HCT116 (cell line): ENCODE results near the gene GAS2. TPM values are rescaled to one million over a fixed set of nuclear protein-coding genes. Genes with fewer than 3 reads are reported as not detected.

Experiments used
- ATAC-seq: fragments of 200-7000 bp; cut with Tn5 transposase; 2 replicates; pipeline ENCODE4 v1.9.1; 2020; ENCODE audit warnings: mild to moderate bottlenecking, moderate library complexity
- Bru-seq: library from RNA; stranded (reverse); fragments of 400-500 nt; gene quantifications from one replicate; lab custom pipeline; 2021; lab: Mats Ljungman, UMichigan
- BruChase-seq, 2 experiments: library from RNA; stranded (reverse); fragments of 400-500 nt; gene quantifications; one replicate each; lab custom pipeline; 2021; lab: Mats Ljungman, UMichigan
- BruUV-seq: library from RNA; stranded (reverse); fragments of 400-500 nt; replicated peaks from 2 replicates; lab custom pipeline; 2021; lab: Mats Ljungman, UMichigan
- CTCF ChIA-PET: fragments of 300-600 bp; sonication (Branson Sonifier 250); formaldehyde crosslinking; loops from one replicate; lab custom pipeline; 2021; ENCODE audit warnings: antibody characterized with exemption; lab: Charles Lee
- POLR2A ChIA-PET: fragments of 300-600, 350-600 bp; sonication (Branson Sonifier 250); formaldehyde crosslinking; loops from one replicate; lab custom pipeline; 2021; ENCODE audit warnings: antibody characterized with exemption; lab: Charles Lee
- RAD21 ChIA-PET, 2 experiments: fragments of 300-600 bp; sonication (Branson Sonifier 250); formaldehyde crosslinking; loops; one replicate each; lab custom pipeline; 2023; ENCODE audit warnings: low total read pairs in 2 of 2; ENCODE audit not compliant: uncharacterized antibody in 2 of 2, unreplicated experiment in 2 of 2, low non-redundant PET in 1 of 2; lab: Charles Lee
- DNase-seq: peaks from one replicate; pipeline ENCODE4 v3.0.0-alpha.2; 2010; ENCODE audit warnings: low read depth, low spot score
- H2AFZ ChIP-seq: fragments of 200-600 bp; shearing (Covaris generic), sonication (generic); 2 replicates; pipeline ENCODE4 v1.6.1; 2017; ENCODE audit warnings: low read depth, mixed run types, mixed read lengths, antibody characterized with exemption, low read length; ENCODE audit not compliant: poor library complexity, severe bottlenecking
- H3K27ac ChIP-seq: 2 replicates; pipeline ENCODE4 v1.5.1; 2012; ENCODE audit warnings: low read depth, low read length
- H3K27me3 ChIP-seq: fragments of 200-600 bp; sonication (generic); 2 replicates; pipeline ENCODE4 v1.6.1; 2016; ENCODE audit warnings: mixed run types, low read length, mixed read lengths; ENCODE audit not compliant: insufficient read depth
- H3K36me3 ChIP-seq, 2 experiments: fragments of 200-500 bp in 1 of 2; fragments of 200-600 bp in 1 of 2; sonication (Bioruptor generic) in 1 of 2; sonication (generic) in 1 of 2; 2 replicates each; pipeline versions ENCODE4 v1.5.1 to v1.6.1; 2014 to 2016; ENCODE audit warnings: low read length in 2 of 2, inconsistent platforms in 1 of 2, mixed read lengths in 1 of 2, mixed run types in 1 of 2; ENCODE audit not compliant: insufficient read depth in 2 of 2, control insufficient read depth in 1 of 2
- H3K4me1 ChIP-seq, 2 experiments: fragments of 200-600 bp in 1 of 2; sonication (generic) in 1 of 2; 2 replicates each; pipeline versions ENCODE4 v1.5.1 to v1.6.1; 2012 to 2017; ENCODE audit warnings: low read length in 2 of 2, inconsistent platforms in 1 of 2, mild to moderate bottlenecking in 1 of 2, mixed read lengths in 1 of 2, mixed run types in 1 of 2, moderate library complexity in 1 of 2; ENCODE audit not compliant: insufficient read depth in 2 of 2, control insufficient read depth in 1 of 2
- H3K4me2 ChIP-seq: fragments of 200-600 bp; sonication (generic); 2 replicates; pipeline ENCODE4 v1.6.1; 2017; ENCODE audit warnings: mixed run types, low read length, mixed read lengths
- H3K4me3 ChIP-seq, 2 experiments: fragments of 200-600 bp in 1 of 2; sonication (generic) in 1 of 2; replicated peaks in 1 of 2; 2 replicates each; pipeline ENCODE4 v1.5.1; 2011 to 2016; ENCODE audit warnings: low read length in 2 of 2, control low read depth in 1 of 2, low read depth in 1 of 2, mild to moderate bottlenecking in 1 of 2, mixed read lengths in 1 of 2, mixed run types in 1 of 2
- H3K79me2 ChIP-seq: fragments of 200-600 bp; sonication (generic); 2 replicates; pipeline ENCODE4 v1.6.1; 2017; ENCODE audit warnings: mild to moderate bottlenecking, mixed run types, low read length, moderate library complexity, mixed read lengths; ENCODE audit not compliant: insufficient read depth
- H3K9ac ChIP-seq: fragments of 200-600 bp; sonication (generic); 2 replicates; pipeline ENCODE4 v1.6.1; 2016; ENCODE audit warnings: low read length, mixed read lengths
- H3K9me2 ChIP-seq: fragments of 200-600 bp; sonication (generic), shearing (Covaris generic); 2 replicates; pipeline ENCODE4 v1.6.1; 2017; ENCODE audit warnings: mixed run types, mild to moderate bottlenecking, moderate library complexity; ENCODE audit not compliant: insufficient read depth
- H3K9me3 ChIP-seq, 2 experiments: fragments of 200-500 bp in 1 of 2; fragments of 200-600 bp in 1 of 2; sonication (Bioruptor generic) in 1 of 2; sonication (generic) in 1 of 2; 2 replicates each; pipeline ENCODE4 v1.6.1; 2014 to 2017; ENCODE audit warnings: low read length in 2 of 2, mixed read lengths in 2 of 2, inconsistent platforms in 1 of 2, low read depth in 1 of 2, mild to moderate bottlenecking in 1 of 2, mixed run types in 1 of 2, moderate library complexity in 1 of 2; ENCODE audit not compliant: control insufficient read depth in 1 of 2, insufficient read depth in 1 of 2
- H4K20me1 ChIP-seq: fragments of 200-600 bp; sonication (generic), shearing (Covaris generic); 2 replicates; pipeline ENCODE4 v1.6.1; 2017; ENCODE audit warnings: mixed run types, mild to moderate bottlenecking, moderate library complexity; ENCODE audit not compliant: insufficient read depth
- EZH2phosphoT487 ChIP-seq: fragments of 200-600 bp; IDR thresholded peaks from 2 replicates; pipeline ENCODE4 v1.6.1; 2018; ENCODE audit warnings: antibody characterized with exemption, borderline replicate concordance
- JUND ChIP-seq: IDR thresholded peaks from 2 replicates; pipeline ENCODE4 v1.6.1; 2012
- MAX ChIP-seq: IDR thresholded peaks from 2 replicates; pipeline ENCODE4 v1.6.1; 2012
- POLR2A ChIP-seq: IDR thresholded peaks from 2 replicates; pipeline ENCODE4 v1.7.0; 2011; ENCODE audit warnings: borderline replicate concordance; ENCODE audit not compliant: insufficient read depth, insufficient read length; ENCODE audit errors: extremely low read depth
- POLR2AphosphoS5 ChIP-seq: IDR thresholded peaks from 2 replicates; pipeline ENCODE4 v1.6.1; 2011; ENCODE audit warnings: mild to moderate bottlenecking, low read depth, low read length, moderate library complexity
- RAD21 ChIP-seq: IDR thresholded peaks from 2 replicates; pipeline ENCODE4 v1.6.1; 2012; ENCODE audit warnings: low read depth, mild to moderate bottlenecking
- SIN3A ChIP-seq: IDR thresholded peaks from 2 replicates; pipeline ENCODE4 v1.6.1; 2012; ENCODE audit warnings: low read depth
- SP1 ChIP-seq: IDR thresholded peaks from 2 replicates; pipeline ENCODE4 v1.6.1; 2012; ENCODE audit warnings: low read depth
- SRF ChIP-seq: IDR thresholded peaks from 2 replicates; pipeline ENCODE4 v1.6.1; 2012; ENCODE audit warnings: low read depth
- TCF7L2 ChIP-seq: IDR thresholded peaks from 2 replicates; pipeline ENCODE4 v1.7.0; 2011; ENCODE audit warnings: borderline replicate concordance, inconsistent platforms; ENCODE audit not compliant: insufficient read depth, insufficient read length; ENCODE audit errors: extremely low read depth
- ZFX ChIP-seq: fragments of 450-650 bp; IDR thresholded peaks from 2 replicates; pipeline ENCODE4 v1.6.1; 2017
- ZNF274 ChIP-seq: fragments of 200-500 bp; sonication (Bioruptor generic); IDR thresholded peaks from 2 replicates; pipeline ENCODE4 v1.6.1; 2014; ENCODE audit warnings: mild to moderate bottlenecking, low read depth, low read length, inconsistent platforms
- intact Hi-C: fragments of 100-400 bp; cut with micrococcal nuclease; formaldehyde crosslinking; loops from 2 replicates; pipeline ENCODE4 v1.10.0; 2022
- long read RNA-seq: library from polyadenylated mRNA; unstranded; transcript quantifications from one replicate; pipeline ENCODE4 v2.0.0, GENCODE V29; 2021; ENCODE audit not compliant: unreplicated experiment
- polyA plus RNA-seq: library from polyadenylated mRNA; unstranded; fragments of >200 nt; gene quantifications from 2 replicates; pipeline ENCODE4 v1.2.1, GENCODE V29; 2012; ENCODE audit warnings: missing spikeins
- total RNA-seq: library from RNA; stranded (reverse); gene quantifications from one replicate; pipeline ENCODE4 v1.2.1, GENCODE V29; 2021; ENCODE audit not compliant: unreplicated experiment
- TF ChIP-seq, protein P1 (sequence below): IDR thresholded peaks from 2 replicates; pipeline ENCODE4 v1.6.1; 2012
- TF ChIP-seq, protein P2 (sequence below): IDR thresholded peaks from 2 replicates; pipeline ENCODE4 v1.6.1; 2012; ENCODE audit warnings: low read depth
- TF ChIP-seq, protein P3 (sequence below), 3 experiments: fragments of 200-600 bp in 1 of 3; sonication (generic) in 1 of 3; IDR thresholded peaks in 2 of 3; conservative IDR thresholded peaks in 1 of 3; 2 replicates each; pipeline ENCODE4 v1.5.1; 2012 to 2017; ENCODE audit warnings: low read depth in 2 of 3, low read length in 2 of 3, antibody characterized with exemption in 1 of 3, borderline replicate concordance in 1 of 3, control low read depth in 1 of 3, mild to moderate bottlenecking in 1 of 3, mixed read lengths in 1 of 3, mixed run types in 1 of 3, moderate library complexity in 1 of 3; ENCODE audit not compliant: insufficient read depth in 1 of 3

GAS2 gene
- total RNA-seq (not detected), Bru-seq, nascent RNA (percentile 5 among the genes with signal in this experiment), BruChase-seq, experiment 1, labeled RNA remaining after a 6-hour chase (percentile 7 among the genes with signal in this experiment), BruChase-seq, experiment 2, labeled RNA remaining after a 2-hour chase (percentile 9 among the genes with signal in this experiment)
- polyA plus RNA-seq, result 0.42 TPM in 1 of 2 replicates, not detected in the other
- long read RNA-seq, result 0 reads

- BruUV-seq, result no TSS peak
- Histone ChIP-seq H3K9me3 (no peaks in the 10 kb centered on the region), H3K79me2 (no peaks in the 10 kb centered on the region), H3K4me3 (no peak within 1 kb of the TSS), H3K4me1 (no peaks in the 10 kb centered on the region), H3K27me3 (peaks cover 18% of the 10 kb centered on the region), H4K20me1 (no peaks in the 10 kb centered on the region), H3K36me3 (no peaks in the 10 kb centered on the region), H3K9ac (no peak within 1 kb of the TSS), H3K4me2 (no peak within 1 kb of the TSS), H2AFZ (no peak within 1 kb of the TSS), H3K9me2 (no peaks in the 10 kb centered on the region), H3K27ac (no peak within 1 kb of the TSS)
- ChIA-PET CTCF (no interaction called here), RAD21 (no interaction called here), POLR2A (no interaction called here)
- no peak for ATAC-seq
- intact Hi-C loops, result no loop called here
- TF ChIP-seq, protein P1, sequence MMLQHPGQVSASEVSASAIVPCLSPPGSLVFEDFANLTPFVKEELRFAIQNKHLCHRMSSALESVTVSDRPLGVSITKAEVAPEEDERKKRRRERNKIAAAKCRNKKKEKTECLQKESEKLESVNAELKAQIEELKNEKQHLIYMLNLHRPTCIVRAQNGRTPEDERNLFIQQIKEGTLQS, result no peak
- TF ChIP-seq TCF7L2 (no peak), JUND (no peak), ZFX (no peak), SIN3A (no peak), SRF (no peak), EZH2phosphoT487 (no peak), MAX (no peak), SP1 (no peak), RAD21 (no peak), POLR2AphosphoS5 (no peak), POLR2A (no peak), ZNF274 (no peak)
- TF ChIP-seq, protein P2, sequence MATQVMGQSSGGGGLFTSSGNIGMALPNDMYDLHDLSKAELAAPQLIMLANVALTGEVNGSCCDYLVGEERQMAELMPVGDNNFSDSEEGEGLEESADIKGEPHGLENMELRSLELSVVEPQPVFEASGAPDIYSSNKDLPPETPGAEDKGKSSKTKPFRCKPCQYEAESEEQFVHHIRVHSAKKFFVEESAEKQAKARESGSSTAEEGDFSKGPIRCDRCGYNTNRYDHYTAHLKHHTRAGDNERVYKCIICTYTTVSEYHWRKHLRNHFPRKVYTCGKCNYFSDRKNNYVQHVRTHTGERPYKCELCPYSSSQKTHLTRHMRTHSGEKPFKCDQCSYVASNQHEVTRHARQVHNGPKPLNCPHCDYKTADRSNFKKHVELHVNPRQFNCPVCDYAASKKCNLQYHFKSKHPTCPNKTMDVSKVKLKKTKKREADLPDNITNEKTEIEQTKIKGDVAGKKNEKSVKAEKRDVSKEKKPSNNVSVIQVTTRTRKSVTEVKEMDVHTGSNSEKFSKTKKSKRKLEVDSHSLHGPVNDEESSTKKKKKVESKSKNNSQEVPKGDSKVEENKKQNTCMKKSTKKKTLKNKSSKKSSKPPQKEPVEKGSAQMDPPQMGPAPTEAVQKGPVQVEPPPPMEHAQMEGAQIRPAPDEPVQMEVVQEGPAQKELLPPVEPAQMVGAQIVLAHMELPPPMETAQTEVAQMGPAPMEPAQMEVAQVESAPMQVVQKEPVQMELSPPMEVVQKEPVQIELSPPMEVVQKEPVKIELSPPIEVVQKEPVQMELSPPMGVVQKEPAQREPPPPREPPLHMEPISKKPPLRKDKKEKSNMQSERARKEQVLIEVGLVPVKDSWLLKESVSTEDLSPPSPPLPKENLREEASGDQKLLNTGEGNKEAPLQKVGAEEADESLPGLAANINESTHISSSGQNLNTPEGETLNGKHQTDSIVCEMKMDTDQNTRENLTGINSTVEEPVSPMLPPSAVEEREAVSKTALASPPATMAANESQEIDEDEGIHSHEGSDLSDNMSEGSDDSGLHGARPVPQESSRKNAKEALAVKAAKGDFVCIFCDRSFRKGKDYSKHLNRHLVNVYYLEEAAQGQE, result no peak
- TF ChIP-seq, protein P3, sequence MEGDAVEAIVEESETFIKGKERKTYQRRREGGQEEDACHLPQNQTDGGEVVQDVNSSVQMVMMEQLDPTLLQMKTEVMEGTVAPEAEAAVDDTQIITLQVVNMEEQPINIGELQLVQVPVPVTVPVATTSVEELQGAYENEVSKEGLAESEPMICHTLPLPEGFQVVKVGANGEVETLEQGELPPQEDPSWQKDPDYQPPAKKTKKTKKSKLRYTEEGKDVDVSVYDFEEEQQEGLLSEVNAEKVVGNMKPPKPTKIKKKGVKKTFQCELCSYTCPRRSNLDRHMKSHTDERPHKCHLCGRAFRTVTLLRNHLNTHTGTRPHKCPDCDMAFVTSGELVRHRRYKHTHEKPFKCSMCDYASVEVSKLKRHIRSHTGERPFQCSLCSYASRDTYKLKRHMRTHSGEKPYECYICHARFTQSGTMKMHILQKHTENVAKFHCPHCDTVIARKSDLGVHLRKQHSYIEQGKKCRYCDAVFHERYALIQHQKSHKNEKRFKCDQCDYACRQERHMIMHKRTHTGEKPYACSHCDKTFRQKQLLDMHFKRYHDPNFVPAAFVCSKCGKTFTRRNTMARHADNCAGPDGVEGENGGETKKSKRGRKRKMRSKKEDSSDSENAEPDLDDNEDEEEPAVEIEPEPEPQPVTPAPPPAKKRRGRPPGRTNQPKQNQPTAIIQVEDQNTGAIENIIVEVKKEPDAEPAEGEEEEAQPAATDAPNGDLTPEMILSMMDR (IDR thresholded peaks at IDR 0.05 in 2 of 3, conservative IDR thresholded peaks at IDR 0.05 in 1 of 3; ENCODE audit: borderline replicate concordance in 1 of 3, insufficient read depth in 1 of 3, low read depth in 2 of 3, low read length in 2 of 3), result no peak
- no peak for DNase-seq
These were observed at the start of gene GAS2 for GRCh38 chr11:22666325-22666687. TSS of gene GAS2 (plus strand) at chr11:22666611. CDS start at chr11:22674870, 8,259 bp downstream.
